Stimulated activated CD4-positive, alpha-beta T cell treated with anti-CD3 and anti-CD28 coated beads, TNF-alpha, amount 100 ng/mL, for 4 hours (primary cell): ENCODE results near the gene SYNE2.
"Not testable (repeated sequence)": the region's sequence is repeated elsewhere in the genome, so short reads cannot be mapped to it uniquely, and the experiment has no call there.

Experiments
- DNase-seq, 3 experiments: peaks; one replicate each; pipeline ENCODE4 v3.0.0-alpha.2; 2020; ENCODE audit warnings: low read depth in 3 of 3

SYNE2 gene

GRCh38 chr14:64074961-64075612, 222.3 kb downstream of the SYNE2 start:
- DNase-seq = no peak

GRCh38 chr14:64075613-64076005, 222.8 kb downstream of the SYNE2 start:
- no peak for DNase-seq

- DNase-seq = no peak
Observed at GRCh38 chr14:64080452-64080851, 227.6 kb downstream of the SYNE2 start.

GRCh38 chr14:64081174-64081746, 228.5 kb downstream of the SYNE2 start:
- no peak for DNase-seq

DNA sequence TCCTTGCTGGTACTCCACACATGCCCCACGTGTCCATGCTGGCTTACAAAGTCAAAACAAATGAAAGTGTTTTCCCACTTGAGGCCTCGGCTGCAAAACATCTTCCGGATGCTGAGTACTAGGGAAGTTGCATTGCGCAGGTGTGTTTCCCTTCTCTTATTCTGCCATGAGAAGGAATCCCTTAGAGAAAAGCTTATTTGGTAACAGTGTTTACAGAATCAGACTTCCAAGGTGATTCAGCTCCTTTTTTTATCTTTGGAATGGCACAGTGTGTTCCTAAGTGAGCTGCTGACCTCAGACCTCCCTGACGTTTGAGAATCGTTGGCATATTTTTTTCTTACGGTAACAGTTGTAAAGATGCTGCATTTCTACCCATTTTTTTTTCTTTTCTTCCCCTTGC, 230.0 kb downstream of the SYNE2 start:
- DNase-seq = no peak

DNA sequence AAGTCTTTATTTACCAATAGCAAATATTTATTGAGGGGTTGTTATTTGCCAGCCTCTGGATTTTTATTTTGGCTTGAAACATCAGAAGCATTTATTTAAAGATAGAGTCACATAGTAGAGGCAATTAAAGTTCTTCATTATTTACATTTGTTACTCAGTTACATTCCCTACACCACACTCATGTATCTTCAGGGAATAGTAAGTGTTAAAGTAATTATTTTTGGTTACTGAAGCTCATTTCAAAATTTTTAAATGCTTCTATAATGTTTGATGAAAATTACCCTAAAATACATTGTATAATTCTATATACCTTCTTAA, 235.8 kb downstream of the SYNE2 start:
- no peak for DNase-seq

GRCh38 chr14:64089920-64090319, 237.1 kb downstream of the SYNE2 start:
- DNase-seq = no peak

DNA sequence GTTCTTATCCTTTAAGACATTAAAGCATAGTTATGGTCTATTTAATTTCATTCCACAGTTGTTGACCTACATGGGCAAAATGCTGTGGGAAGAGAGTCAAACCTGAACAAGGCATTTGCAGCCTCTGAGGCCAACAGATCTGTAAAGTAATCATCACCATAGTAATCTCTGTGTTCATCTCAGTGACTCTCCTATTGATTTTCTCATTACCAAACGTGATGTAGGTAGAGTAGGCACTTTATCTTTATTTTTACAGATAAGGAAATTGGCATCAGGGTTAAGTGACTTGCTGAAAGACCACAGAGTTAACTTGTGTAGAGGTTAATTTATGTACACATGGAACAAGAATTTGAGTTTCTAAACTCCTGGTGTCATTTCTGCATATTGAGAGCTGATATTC, 238.4 kb downstream of the SYNE2 start:
- no peak for DNase-seq

DNA sequence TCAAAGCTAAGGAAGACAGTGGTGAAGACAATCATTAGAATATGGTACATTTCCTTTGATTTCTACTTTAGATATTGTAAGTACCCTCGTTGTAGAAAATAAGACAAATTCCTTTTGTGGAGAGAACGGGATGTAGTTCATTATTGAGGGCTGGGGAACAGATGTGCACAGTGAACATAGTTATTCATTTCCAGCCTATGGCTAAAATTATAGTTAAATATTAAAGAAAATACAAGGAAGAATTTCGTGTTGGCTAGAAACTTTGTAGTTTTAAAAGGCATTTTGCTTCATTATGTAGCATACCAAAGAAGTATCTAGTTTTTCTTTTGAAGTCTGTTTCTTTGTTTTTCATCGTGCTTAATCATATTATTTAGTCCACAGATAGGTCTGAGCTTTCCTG, 239.5 kb downstream of the SYNE2 start:
- no peak for DNase-seq

- DNase-seq = no peak
Observed at GRCh38 chr14:64092940-64093339, 240.1 kb downstream of the SYNE2 start.

GRCh38 chr14:64095620-64096019, 242.8 kb downstream of the SYNE2 start:
- no peak for DNase-seq

DNA sequence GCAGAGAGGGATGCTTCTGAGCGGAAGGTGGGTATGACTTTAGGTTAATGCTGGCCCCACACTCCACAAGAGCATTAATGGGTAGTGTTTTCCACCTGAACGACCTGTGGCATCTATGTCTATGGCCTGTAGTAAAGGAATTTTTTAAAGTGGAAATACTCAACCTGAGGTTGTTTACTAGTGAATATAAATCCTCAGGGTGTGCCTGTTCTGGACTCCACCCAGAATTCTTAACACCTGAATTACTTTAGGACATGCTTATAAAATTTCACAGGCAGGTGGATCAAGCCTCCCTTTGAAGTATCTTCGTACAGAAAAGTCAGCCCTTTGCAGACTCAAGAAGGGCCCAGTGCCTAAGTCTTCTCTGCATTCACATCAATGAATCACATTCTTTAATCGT, 245.3 kb downstream of the SYNE2 start:
- no peak for DNase-seq

DNA sequence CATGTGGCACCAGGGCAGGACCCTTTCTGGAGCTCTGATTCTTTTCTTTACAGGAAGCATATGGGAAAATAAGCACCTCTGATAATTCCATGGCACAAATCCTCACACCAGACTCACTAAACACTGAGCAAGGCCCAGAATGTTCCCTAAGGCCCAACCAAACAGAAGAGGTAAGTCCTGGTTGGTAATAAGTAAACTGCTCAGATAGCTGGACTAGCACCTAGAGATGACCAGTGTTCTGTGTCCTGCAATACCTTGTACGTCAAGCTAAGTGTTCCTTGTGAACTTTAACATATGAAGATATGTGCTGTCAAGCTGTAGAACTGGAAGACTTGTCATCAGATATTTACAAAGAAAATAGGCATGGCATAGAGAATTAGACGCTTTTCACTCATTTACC, 254.6 kb downstream of the SYNE2 start:
- no peak for DNase-seq

GRCh38 chr14:64109819-64110554, 257.2 kb downstream of the SYNE2 start:
- DNase-seq = no peak

- no peak for DNase-seq
Observed at GRCh38 chr14:64110802-64111201, 258.0 kb downstream of the SYNE2 start.

- DNase-seq = no peak
Observed at GRCh38 chr14:64112867-64113678, 260.3 kb downstream of the SYNE2 start.

DNA sequence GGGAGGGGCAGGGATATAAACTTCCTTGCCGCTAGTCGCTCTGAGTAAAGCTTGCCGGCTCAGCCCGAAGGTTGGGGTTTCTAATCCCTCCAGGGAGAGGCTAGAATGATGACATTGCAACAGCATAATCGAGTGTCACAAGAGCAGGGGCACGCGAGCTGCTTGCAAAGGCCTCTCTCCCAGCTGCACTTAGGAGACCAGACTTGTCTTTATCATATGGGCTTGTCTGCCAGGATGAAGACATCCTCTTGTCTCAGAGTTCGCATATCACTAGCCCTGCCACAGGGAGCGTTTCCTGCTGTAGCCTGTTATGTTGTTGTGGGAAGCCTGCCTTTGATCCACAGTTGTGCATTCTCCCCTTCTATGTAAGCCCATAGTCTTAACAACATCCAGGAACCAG, 261.4 kb downstream of the SYNE2 start:
- DNase-seq = no peak

DNA sequence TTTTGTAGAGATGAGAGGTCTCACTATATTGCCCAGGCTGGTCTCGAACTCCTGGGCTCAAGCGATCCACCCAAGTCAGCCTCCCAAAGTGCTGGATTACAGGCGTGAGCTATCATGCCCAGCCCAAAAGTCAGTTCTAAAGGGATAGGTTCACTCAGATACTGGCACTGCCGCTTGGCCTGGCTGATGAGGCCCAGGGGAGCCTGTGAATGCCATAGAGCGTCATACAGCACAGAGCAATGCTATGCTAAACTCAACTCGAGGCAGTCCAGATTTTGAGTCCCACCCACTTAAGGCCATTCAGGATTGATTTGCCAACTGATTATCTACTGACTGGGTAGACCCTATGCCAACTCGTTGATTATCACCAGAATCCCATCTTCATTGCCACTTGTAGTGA, 262.0 kb downstream of the SYNE2 start:
- no peak for DNase-seq

DNA sequence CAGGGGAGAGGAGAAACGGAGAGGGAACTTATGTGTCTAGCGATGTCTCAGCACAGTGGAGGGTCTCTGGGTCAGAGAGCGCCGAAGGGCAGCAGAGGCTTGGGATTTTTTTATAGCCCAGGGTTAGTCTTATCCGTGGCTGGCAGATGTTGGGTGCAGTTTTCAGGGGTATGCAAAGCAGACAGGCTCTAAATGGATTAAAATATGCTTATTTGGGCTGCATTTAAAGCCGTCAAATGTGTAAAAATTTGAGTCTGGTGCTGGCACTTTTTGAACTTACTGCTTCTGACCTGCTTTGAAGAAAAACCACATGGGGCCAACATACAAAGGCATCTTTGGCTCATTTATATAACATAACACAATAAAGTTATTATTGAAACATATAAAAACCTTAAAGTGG, 262.6 kb downstream of the SYNE2 start:
- no peak for DNase-seq

DNA sequence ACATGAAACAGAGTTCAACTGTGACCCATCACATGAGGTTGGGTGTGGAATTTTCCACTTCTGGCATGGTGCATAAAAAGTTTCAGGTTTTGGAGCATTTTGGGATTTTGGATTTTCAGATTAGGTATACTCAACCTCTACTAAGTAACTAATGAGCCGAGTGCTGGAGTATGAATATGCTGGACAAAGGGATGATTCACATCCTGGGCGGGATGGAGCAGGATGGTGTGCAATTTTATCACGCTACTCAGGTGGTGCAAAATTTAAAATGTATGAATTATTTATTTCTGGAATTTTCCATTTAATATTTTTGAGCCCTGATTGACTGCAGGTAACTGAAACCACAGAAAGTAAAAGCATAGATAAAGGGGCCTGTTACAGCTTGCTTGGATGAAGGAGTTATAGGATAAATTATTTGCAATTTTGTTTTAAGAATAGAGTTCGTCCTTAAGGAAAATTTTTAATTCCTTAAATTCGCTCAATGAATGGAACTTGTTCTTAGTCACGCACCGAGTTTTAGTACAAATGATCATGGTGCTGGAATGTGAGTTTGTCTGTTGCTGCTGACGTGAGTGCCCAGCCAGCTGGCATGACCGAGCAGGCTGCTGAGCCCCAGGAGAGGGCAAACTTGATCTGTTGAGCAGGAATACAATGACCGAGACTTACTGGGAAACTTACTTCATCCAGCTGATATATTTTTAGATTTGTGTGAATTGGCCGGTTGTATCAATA, 265.0 kb downstream of the SYNE2 start:
- no peak for DNase-seq

GRCh38 chr14:64118403-64118742, 265.6 kb downstream of the SYNE2 start:
- DNase-seq = not testable (repeated sequence)

GRCh38 chr14:64118892-64119291, 266.1 kb downstream of the SYNE2 start:
- no peak for DNase-seq
